Muscle of back (tissue), 11 donors: ENCODE data around the gene ZNF205. TPM values are rescaled to one million over a fixed set of nuclear protein-coding genes. Genes with fewer than 3 reads are reported as not detected.
A peak's percentile ranks its signal among the peaks of the same experiment; 100 is the strongest.

Source experiments
- DNase-seq, 3 donors: peaks; one replicate each; pipeline versions ENCODE4 v3.0.0 to v3.0.0-alpha.2; 2013
- polyA plus RNA-seq, 10 donors: library from polyadenylated mRNA; unstranded; fragments of 120-200 nt; gene quantifications; one replicate each; pipeline ENCODE4 v1.2.1, GENCODE V29; 2013; ENCODE audit not compliant: insufficient read length in 10 of 10

ZNF205 gene
- polyA plus RNA-seq, 10 donors: 7.5 to 14.6 (median 11.7) TPM

DNA sequence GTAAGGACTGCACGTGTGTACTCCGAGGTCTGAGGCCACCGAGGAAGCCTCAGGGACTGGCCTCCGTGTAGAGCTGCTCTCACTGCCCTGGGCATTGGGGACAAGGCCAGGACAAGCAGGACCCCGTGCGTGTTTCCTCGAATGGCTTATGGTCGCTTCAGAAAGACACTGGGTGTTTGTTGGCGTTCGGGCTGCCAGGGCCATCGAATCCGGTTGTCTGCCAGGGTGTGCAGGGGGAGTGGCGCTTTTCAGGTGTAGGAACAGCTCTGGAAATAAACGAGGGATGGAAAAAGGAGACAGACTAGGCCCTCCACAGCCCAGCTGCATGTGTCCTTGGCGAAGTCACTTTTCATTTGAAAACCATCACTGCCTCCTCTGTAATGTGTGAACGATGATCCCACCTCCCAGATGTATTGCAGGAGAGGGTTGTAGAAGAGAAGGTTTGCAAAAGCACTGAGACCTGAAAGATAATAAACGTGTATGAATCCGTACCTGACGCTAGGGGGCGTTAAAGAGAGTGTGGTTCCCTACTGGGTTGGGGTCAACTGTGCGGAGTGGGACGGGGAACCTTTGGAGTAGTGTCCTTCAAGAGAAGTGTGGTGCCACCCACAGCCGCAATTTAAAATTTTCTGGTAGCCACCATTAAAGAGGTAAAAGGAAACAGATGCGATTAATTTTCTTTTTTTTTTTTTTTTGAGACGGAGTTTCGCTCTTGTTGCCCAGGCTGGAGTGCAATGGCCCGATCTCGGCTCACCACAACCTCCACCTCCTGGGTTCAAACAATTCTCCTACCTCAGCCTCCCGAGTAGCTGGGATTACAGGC lies 11.2 kb upstream of the ZNF205 start:
- no peak for DNase-seq

DNA sequence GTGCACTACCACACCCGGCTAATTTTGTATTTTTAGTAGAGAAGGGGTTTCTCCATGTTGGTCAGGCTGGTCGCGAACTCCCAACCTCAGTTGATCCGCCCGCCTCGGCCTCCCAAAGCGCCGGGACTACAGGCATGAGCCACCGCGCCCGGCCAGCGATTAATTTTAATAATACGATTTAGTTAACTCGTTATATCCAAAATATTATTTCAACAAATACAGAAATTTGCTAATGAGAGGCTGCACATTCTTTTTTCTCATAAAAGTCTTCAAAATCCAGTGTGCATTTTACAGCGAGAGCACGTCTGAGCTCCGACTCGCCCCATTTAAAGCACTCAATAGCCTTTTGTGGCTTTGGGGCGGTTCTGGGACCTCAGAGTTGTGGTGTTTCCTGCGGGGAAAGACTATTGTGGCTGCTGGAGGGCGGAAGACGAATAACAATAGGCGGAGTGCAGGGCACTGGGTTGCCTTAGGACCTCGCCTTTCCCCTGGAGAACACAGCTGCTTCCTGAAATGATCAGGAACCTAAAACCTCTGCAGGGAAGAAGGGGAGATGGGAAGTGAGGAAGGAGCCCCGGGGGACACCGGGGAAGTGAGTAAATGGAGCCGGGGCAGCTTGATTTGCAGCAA lies 10.4 kb upstream of the ZNF205 start:
- peak in 2 of 3 donors; percentile 42 to 74 for DNase-seq

DNA sequence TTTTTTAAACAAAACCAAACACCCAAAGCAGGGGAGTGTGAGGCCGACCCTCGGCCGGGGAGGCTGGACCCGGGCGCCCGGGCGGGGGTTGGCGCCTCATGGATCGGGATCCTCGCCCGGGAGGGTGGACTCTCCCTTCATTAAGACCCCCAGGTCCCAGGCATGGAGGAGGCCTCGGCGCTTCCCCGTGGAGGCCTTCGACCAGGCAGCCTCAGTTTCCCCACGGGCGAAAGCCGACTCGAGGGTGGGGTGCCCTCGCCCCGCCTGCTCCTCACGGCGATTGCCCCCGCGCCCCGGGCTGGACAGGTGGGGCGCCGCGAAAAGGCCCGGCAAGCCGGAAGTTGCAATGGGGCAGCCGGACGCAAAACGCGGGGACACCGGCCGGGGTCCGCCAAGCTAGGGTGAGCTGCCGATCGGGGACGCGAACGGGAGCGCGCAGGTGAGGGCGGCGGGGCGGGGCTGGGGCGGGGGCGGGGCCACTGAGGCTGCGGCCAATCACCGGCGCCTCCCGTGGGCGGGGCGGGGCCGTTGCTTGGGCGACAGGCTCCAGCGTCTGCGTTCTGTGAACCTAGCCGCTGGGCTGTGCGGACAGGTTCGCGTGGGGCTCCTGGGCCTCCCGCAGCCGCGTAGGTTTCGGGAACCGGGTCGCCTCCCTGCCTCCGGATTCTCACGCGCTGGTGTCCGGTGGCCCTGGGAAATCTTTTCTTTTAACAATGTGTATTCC lies 6.0 kb upstream of the ZNF205 start:
- DNase-seq: peak; percentile 86 to 92 (median 89)

DNA sequence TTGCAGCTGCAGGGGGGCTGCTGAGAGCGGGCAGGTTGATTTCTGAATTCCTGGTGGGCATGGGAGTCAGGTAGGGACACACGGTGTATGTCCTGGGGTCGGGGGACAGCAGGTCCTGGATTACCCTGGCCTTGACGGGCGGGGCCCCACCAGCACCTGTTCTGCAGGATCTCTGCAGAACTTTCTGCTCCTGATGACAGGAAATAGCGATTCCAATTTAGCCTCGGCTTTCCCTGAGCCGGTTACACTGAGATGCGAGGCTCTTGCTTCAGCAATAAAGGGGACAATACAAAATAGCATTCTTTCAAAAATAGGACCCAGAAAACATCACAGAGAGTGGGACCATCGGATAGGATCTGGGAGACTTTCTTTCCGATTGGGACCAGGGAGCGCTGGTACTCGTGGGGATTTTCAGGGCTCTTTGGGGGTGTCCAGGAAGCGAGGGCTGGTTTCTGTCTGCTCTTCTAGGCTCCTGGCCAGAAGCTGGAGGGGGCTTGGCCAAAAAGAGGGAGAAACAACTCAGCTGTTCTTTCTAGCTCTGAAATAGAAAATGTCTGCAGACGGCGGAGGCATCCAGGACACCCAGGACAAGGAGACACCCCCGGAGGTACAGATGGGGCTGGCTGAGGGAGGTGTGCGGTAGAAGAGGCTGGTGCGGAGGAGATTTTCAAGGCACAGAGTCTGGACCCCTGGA lies 642 bp downstream of the ZNF205 start:
- DNase-seq: peak in 2 of 3 donors; percentile 62 to 82

DNA sequence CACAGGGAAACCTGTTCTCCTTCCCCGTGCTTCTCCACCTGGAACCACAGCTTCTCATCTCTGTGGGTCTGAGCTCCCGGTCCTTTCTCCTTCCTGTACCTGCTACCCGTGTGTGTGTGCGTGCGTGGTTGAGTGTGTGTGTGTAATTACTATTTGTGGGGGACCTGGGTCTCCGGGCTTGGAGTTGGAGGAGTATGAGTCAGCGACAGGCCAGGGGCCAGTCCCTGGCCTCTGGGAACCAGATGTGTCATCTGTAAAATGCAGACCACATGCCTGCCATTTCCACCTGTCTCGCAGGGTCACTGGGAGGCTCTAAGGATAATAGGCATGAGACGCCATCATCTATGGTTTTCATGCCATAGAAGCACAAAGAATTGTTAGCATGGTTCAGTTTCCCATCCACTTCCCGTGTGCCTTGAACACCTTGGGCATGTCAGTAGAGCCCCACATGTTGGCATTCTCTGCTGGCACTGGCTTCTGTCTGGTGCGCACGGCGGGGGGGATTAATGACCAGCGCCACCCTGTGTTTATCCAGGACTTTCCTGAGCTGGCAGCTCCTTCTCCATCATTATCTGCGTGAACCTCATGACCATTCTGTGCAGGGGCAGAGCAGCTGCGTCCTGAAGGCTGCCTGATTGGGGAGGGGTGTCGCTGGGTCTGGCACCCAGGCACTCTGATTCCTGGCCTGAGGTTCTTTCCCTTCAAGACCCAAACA lies 1.5 kb downstream of the ZNF205 start:
- no peak for DNase-seq

DNA sequence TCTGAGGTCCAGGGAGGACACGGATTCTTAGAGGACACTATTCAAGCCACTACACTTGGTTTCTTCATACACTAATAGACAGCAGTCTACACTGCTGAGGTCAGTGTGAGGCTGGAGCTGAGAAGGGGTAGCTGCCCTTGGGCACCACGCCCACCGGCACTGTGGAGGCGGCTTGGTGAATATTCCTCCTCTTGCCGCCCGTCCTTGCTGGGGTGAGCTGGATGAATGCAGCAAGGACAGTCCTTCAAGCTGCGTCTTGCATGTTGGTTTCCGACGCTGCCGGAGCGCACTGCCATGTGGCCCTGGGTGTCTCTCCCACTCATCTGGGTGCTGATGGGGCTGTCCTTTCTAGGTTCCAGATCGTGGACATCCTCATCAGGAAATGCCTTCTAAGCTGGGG lies 2.6 kb downstream of the ZNF205 start:
- no peak for DNase-seq

DNA sequence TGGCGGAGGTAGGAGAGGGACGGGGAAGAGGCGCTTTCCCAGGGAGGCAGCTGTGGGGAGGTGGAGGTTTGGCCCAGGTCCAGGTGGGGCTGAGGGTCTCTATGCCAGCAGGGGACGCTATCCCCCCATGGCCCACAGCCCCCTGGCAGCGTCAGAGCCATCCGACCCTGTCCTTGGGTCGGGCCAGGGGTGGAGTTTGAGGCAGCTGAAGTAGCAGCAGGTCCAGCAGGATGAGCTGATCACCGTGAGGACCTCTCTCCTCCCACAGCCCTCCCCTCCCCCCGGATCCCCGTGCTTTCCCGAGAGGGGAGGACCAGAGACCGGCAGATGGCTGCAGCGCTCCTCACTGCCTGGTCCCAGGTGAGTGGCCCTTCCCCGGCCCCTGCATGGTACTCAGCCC lies 3.2 kb downstream of the ZNF205 start:
- no peak for DNase-seq

DNA sequence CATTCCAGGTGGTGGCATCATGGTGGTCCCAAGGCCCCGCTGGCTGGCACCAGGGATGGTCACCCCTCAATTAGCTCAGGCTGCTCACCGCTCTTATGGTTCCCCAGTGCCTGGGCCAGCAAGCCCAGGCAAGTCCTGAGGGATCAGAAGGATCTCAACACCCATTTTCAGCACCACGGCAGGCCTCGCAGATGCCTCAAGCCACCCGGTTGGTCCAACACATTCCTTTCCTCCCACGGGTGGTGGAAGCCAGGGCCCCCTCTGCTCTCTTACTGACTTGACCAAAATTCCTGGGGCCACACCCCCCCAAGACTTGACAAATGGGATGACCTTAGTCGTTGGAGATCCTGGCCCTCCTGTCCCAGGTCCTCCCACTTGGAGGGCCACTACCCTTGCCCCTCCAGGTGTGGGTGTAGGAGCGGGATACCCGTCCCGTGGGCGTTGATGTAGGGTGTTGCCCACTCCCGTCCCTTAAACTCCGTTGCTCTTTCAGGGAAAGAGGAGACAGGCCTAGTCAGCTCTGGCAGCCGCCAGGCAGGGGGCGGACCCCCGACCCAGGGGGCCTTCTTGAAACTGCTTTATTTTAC lies 5.9 kb downstream of the ZNF205 start:
- no peak for DNase-seq

DNA sequence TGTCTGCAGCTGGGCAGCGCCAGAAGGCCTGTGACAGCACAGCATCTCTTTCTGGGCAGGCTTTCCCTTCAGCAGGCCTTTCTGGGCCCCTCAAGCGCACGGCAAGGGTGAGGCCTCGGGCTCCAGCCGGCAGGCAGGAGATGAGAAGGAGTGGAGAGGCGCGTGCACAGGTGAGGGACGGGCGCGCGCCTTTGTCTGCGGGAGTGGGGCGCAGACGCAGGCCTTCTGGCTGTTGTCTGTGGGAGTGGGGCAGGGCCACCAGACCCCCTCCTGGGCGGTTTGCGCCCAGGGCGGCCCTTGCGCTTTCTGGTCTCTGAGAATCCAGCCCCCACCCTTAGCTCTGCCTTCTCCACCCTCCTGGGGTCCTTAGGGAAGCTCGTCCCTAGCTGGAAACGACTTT lies 6.5 kb downstream of the ZNF205 start:
- DNase-seq: no peak

DNA sequence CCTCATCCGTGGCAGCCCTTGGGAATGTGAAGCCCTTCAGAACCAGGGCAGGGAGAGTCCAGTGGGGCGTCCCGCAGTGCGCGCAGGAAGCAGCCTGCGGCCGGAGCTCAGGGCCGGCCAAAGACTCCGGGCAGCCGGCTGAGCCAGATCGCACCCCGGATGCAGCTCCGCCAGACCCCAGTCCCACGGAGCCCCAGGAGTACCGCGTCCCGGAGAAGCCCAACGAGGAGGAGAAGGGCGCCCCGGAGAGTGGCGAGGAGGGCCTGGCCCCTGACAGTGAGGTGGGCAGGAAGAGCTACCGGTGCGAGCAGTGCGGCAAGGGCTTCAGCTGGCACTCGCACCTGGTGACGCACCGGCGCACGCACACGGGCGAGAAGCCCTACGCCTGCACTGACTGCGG lies 6.9 kb downstream of the ZNF205 start:
- no peak for DNase-seq

DNA sequence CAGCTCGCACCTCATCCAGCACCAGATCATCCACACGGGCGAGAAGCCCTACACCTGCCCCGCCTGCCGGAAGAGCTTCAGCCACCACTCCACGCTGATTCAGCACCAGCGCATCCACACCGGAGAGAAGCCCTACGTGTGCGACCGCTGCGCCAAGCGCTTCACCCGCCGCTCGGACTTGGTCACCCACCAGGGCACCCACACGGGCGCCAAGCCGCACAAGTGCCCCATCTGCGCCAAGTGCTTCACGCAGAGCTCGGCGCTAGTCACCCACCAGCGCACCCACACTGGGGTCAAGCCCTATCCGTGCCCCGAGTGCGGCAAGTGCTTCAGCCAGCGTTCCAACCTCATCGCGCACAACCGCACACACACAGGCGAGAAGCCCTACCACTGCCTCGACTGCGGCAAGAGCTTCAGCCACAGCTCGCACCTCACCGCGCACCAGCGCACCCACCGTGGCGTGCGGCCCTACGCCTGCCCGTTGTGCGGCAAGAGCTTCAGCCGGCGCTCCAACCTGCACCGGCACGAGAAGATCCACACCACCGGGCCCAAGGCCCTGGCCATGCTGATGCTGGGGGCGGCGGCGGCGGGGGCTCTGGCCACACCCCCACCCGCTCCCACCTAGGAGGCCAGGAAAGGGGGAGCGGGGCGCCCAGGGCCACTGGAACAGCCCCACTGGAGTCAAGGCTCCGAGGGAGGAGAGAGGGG lies 7.5 kb downstream of the ZNF205 start:
- DNase-seq: no peak

DNA sequence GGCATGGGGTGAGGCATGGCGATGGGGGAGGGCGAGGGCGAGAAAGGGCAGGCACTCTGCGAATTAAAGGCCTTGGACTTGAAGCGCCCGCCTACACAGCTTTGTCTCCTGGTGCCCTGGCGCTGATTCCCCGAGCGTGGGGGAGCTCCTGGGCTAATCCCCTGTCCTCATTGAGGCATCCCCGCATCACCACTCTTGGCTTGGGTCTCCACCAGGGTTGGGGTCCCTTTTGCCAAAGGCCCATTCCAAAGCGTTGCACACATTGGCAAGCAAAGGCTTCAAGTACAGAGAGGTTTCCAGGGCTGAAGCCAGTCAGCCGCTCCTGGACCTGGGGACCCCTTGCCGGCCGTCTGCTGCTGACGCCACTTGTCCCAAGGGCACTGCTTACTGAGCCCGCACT lies 8.0 kb downstream of the ZNF205 start:
- DNase-seq: no peak

DNA sequence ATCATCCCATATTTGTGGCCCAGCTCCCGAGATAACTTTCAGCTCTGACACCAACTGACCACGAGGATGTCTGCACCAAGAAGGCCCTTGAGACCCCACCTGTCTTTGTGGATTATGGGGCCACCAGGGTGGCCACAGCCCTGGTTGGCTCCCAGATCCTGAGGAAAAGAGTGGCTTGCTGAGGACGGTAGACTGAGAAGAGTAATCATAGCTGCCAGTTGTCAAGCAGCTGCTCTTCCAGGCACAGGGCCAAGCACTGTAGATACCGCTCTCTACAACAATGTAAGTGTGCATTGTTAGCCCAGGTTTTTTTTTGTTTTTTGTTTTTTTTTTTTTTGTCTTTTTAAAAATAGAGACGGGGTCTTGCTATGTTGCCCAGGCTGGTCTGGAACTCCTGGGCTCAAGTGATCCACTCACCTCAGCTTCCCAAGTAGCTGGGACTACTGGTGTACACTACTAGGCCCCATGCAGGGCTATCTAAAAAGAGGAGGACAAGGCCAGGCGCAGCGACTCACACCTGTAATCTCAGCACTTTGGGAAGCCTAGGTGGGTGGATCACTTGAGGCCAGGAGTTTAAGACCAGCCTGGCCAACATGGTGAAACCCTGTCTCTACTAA lies 9.6 kb downstream of the ZNF205 start:
- DNase-seq: peak in 2 of 3 donors; percentile 71 to 81

DNA sequence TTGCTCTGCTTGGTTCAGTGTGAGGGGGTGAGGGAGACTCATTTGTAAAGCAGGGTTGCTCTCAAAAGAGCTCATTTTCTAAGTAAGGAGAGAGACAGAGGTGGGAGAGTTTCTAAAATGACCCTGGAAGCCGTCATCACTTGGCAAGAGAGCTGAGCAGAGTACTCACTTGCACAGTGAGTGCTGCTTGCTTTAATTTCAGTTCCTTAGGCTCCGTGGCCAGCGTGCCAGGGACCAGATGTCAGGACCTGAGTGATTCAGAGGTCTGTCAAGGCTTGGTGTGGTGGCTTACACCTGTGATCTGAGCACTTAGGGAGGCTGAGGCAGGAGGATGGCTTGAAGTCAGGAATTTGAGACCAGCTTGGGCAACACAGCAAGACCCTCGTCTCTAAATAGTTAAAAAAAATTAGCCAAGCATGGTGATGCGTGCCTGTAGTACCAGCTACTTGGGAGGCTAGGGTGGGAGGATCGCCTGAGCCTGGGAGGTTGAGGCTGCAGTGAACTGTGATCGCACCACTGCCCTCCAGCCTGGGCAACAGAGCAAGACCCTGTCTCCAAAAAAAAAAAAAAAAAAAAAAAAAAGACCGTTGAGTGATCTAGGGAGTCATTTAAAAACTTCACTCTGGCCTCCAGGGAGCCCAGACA lies 10.7 kb downstream of the ZNF205 start:
- no peak for DNase-seq

DNA sequence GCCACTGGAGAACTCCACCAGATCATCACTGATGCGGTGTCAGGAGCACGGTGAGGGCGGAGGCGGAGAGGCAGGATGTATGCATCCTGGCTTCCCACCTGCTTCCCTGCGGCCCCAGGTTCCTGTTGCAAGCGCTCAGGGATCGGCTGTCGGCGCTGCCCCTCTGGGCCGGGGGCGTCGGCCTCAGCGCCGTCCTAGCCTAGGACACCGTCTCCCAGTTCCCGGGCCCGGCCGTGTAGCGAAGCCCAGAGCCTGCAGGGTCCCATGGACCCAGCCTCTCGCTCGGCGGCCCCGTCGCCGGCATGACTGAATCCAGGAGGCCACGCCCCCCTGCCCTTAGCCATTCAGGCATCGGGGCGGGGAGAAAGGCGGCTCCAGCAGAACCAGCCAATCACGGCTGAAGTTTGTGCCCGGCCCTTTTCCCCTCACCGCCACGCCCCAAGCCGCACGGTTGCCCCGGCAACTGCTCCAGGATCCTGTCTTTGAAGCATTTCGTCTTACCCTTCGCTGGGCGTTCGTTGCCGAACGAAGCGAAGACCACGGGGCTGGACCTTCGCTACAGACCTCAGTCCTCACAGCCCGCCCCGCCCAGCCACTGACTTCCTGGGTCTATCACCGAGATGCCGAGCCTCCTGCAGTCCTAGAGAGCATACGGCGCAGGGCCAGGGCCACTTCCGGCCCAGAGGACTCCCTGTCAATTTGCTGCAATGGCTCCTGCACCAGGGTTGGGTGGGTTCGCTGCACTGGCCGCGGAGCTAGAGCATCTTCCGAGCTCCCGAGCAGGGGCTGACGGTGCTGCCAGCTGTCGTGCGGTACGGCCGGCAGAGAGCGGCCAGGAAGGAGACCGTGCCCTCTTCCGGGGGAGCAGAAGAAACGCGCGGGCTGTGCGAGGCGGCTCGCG lies 11.8 kb downstream of the ZNF205 start:
- peak; percentile 94 to 99 (median 97) for DNase-seq

DNA sequence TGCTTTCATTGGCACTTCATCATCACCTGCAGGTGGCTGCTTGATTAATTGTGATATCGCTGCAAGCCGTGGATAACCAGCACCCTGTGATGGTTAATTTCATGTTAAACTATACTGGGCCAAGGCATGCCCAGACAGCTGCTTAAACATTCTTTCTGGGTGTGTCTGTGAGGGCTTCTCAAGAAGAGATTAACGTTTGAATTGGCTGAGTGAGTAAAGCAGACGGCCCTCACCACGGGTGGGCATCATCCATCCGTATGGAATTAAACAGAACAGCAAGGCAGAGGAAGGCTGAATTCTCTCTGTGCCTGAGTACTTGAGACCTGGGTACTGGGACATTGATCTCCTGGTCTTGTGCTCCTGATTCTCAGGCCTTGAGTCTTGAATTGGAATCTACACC lies 15.4 kb downstream of the ZNF205 start:
- DNase-seq: no peak

DNA sequence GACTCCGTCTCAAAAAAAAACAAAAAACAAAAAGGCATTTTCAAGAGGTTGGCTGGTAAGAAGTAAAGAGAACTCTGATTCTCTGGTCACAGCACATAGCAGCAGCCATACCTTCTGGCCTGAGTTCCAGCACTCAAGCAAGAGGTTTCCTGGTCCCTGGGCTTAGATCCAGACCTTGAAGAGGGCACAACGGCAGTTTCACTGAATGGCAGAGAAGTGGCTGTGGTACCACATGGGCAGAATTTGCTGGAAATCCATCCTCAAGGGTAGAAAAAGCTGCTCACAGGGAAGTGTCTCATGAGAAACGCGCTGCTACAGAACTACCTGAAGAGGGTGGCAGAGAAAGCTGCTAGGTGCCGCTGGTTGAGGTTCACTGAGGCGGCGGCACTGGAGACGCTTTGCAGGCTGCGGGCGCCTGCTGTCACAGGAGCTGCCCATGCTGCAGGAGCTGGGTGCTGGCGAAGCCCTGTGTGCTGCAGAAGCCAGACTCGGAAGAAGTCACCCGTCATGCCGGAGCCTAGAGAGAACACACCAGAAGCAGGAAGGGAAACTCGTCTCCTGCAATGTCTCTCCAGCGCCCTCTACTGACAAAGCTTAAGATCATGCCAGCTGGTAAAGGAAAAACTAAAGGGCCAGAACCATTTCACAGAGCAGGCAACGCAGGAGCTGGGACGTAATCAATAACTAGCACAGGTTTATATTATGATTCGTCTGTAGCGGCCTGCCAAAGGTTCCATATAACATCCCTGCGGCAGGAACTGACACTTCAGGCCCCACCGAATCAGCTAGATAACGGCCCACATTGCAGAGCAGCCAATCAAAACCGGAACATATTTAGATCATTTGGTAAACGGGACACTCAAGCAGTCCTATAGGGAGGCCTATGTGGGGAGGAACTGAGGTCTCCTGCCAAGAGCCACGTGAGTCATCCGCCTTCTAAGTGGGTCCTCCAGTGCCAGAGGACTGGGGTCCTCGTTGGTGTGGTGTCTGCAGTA lies 17.0 kb downstream of the ZNF205 start:
- peak; percentile 85 to 94 (median 88) for DNase-seq
